GM15510 (cell line): ENCODE data around the gene POLH.
A peak's percentile ranks its signal among the peaks of the same experiment; 100 is the strongest.

Source experiments
- POLR2A ChIP-seq: IDR thresholded peaks from 3 replicates; pipeline ENCODE4 v1.6.1; 2011; ENCODE audit warnings: borderline replicate concordance; ENCODE audit not compliant: insufficient read length; ENCODE audit errors: extremely low read depth

Gene POLH

GRCh38 chr6:43575772-43576551 is at the start of gene POLH, which contains the start of gene XPO5:
Gene POLH, plus strand, starts transcription at chr6:43576185. Its CDS starts 6,135 bp downstream, at chr6:43582320.
Gene XPO5, minus strand, starts transcription at chr6:43576038. Its CDS starts 174 bp downstream, at chr6:43575864.
- TF ChIP-seq POLR2A = peak; percentile 99

DNA sequence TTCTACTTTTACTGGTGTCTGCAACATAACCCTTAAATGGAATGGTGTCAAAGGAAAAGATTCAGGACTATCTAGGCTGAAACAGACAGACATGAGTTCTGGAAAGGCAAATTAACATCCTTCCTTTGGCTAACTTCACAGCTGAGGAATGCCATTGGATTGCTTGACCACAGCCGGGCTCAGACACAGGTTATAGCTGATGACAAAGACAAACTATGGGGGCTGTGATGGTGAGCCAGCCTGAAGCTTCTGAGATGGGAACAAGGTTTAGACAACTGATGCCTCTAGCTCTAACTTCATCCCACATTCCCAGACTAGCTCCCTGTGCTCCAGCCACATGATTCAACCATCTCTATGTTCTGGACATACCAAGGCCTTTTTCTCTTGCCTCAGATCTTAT is 43.8 kb upstream of the POLH start:
- no peak for TF ChIP-seq POLR2A

- TF ChIP-seq POLR2A = no peak
Observed at GRCh38 chr6:43540507-43540906, 35.5 kb upstream of the POLH start.

DNA sequence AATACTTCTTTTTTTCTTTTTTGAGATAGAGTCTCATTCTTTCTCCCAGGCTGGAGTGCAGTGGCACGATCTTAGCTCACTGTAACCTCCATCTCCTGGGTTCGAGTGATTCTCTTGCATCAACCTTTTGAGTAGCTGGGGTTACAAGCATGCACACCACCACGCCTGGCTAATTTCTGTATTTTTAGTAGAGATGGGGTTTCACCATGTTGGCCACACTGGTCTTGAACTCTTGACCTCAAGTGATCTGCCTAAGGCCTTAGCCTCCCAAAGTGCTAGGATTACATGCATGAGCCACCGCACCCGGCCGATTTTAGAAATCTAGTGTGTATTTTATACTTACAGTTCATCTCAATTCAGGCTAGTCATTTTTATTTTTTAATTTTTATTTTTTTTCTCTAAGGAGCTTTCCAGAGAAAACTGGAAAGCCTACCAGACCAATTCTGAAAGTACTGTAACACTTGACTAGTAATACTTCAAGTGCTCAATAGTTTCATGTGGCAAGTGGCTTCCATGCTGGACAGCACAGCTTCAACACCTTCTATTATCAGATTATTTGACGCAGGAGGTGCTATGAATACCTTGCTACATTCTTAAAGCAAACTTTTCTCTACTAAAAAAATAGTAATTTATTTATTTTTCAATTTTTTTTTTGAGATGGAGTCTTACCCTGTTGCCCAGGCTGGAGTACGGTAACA is 34.1 kb upstream of the POLH start:
- no peak for TF ChIP-seq POLR2A

DNA sequence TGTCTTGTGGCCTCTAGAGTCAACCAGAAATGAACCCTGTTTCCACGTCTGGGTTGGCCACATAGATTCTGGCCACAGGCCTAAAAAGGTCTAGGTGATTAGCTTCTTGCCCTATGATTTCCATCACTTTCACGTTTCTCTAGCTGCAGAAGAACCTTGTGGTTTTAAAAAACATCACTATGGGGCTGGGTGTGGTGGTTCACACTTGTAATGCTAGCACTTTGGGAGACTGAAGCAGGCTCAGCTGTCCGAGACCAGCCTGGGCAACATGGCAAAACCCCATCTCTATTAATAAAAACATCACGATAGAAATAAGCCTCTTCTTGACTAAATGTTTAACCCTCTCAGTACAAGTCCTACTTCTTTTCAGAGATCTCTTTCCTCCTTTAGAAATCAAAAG is 31.5 kb upstream of the POLH start:
- no peak for TF ChIP-seq POLR2A

- no peak for TF ChIP-seq POLR2A
Observed at GRCh38 chr6:43547222-43547621, 28.8 kb upstream of the POLH start.

DNA sequence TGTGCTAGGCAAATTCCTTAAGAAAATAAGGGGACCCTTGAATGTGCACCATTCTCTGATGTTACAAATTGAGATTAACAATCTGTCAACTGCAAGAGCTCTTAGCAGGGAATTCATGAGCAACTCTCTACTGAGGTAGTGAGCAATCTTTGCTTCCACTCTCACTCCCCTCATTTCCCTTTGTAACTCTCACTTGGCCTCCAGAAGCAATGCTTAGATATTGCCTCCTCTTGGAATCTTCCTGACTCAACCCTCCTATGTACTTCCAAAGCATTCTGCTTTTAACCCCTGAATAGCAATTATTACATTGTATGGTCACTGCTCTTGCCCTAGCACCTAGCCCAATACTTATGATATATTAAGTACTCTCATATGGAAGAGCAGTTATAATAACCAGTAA is 16.7 kb upstream of the POLH start:
- TF ChIP-seq POLR2A = no peak

- TF ChIP-seq POLR2A = no peak
Observed at GRCh38 chr6:43570876-43571441, 5.0 kb upstream of the POLH start.

GRCh38 chr6:43572015-43572414 is 4.0 kb upstream of the POLH start:
- TF ChIP-seq POLR2A = no peak

DNA sequence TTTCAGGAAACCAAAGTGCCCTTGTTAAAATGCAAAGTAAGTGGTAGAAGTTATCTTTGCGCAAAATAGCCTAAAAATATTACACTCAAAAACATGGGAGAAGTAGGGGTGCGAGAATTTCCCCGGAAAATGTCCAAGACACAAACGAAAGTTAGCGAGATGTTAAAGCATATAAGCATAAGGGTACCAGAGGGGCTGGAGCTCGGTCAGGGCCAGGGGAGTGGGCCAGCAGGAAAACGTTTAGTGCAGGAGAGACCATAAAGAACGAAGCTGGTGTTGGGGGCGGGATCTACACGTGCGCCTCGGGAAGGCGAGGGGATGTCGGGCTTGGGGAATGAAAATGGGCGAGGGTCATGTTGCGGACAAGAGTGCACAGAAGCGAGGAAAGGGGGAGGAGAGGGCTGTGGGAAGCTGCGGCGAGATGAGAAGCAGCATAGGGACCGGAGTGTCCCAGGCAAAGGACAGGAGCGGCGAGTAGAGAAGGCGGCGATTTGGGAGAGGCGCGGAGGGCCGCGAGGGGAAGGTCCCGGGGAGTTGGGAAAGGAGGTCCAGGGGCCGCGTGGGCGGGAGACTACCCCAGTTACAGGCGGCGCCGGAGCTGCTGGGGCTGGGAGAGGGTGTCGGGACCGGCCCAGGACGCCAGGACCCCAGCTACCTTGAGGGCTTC is 747 bp upstream of the POLH start:
- no peak for TF ChIP-seq POLR2A

DNA sequence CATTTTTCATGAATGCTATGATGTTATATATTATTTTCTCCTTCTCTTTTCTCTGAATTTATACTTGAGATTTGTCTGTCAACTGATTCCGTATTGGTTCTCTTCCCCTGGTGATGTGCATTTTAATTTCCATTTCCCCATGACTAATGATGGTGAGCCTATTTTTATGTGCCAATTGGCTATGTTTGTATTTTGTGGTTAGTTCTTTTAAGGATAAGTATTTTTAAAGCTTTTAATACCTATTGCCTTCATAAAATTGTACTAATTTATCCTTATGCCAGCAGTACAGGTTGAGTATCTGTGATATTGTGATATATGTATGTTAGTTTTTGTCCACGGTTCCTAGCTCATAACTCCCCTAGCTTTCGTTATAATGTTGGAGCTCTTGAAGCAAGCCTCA is 2.8 kb downstream of the POLH start:
- TF ChIP-seq POLR2A = no peak

DNA sequence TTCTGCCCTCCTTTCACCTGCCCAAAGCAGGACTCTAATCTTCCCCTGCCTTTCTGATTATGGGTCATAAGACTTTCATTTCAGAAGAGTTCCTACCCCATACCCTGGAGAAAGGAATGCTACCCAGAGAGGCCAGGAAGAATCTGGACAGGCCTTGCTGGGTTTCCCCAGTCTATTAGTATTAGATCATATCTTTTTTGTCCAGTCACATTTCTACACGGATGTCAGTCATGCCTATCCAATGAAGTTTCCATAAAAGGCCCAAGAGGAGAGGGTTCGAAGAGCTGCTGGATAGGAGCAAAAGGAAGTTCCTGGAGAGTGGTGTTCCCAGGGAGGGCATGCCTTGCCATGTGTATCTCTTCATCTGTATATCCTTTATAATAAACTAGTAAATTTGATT is 3.2 kb downstream of the POLH start:
- TF ChIP-seq POLR2A = no peak

DNA sequence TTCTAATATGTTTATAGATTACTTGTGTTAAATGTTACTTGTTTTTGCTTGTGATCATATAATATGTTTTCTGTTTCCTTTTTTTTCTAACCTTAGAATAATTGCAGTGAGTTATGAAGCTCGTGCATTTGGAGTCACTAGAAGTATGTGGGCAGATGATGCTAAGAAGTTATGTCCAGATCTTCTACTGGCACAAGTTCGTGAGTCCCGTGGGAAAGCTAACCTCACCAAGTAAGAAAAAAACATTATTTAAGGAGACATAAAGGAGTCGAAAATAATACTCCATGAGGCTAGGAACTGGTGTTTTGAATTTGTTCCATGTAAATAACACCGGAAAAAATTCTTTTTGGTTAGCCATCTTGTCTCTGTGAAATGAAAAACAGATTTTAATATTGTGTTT is 6.9 kb downstream of the POLH start:
- no peak for TF ChIP-seq POLR2A

DNA sequence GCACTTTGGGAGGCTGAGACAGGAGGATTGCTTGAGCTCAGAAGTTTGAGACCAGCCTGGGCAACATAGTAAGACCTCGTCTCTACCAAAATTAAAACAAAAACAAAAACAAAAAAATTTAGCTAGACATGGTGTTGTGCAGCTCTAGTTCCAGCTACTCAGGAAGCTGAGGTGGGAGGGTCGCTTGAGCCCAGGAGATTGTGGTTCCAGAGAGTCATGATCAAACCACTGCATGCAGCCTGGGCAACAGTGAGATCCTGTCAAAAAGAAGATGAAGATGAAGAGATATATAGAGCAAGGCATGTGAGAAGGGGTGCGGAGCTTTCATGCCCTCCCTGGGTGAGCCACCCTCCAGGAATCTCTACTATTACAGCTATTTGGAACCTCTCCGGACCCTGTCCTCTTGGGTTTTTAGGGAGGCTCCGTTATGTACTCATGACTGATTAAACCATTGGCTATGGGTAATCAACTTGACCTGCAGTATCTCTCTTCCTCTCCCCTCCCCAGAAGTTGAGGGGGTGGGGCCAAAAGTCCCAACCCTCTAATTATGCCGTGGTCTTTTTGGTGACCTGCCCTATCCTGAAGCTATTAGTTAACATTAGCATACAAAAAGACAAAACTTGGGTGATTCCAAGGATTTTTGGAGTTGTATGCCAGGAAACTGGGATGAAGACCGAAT is 9.0 kb downstream of the POLH start:
- TF ChIP-seq POLR2A = no peak
